ENCODE data around the gene PARD6G. TPM values are rescaled to one million over a fixed set of nuclear protein-coding genes. Genes with fewer than 3 reads are reported as not detected.

PARD6G gene
- total RNA-seq, 1 experiment from 2014 or later: 13.0 TPM

GRCh38 chr18:80119111-80119510 lies 128.2 kb downstream of the PARD6G start:
- Mint-ChIP-seq H3K9me3 (no peaks in the 10 kb centered on the region), H3K4me1 (peaks cover 77% of the 10 kb centered on the region), H3K27ac (peak overlapping the region; percentile 12; the same call in 1 of the 2 replicates), H3K4me3 (peak overlapping the region; percentile 4; the same call in 1 of the 2 replicates), H3K36me3 (peaks cover 41% of the 10 kb centered on the region), H3K27me3 (ENCODE audit: low read depth) (no peaks in the 10 kb centered on the region)
- ChIA-PET POLR2A (no interaction called here), CTCF (interaction anchor here (0.6 to 1.5 kb wide), 3 partner anchors 8 to 54 kb away, joined by 3 to 6 read pairs (median 3); no protein-coding TSS in a partner anchor)
- DNase-seq (ENCODE audit: low spot score) (no peak), ATAC-seq (peak; percentile 62)
- no peak for TF ChIP-seq NR2C2 (CRISPR knock-in tag; IDR thresholded peaks at IDR 0.05)
- TF ChIP-seq, protein P1, sequence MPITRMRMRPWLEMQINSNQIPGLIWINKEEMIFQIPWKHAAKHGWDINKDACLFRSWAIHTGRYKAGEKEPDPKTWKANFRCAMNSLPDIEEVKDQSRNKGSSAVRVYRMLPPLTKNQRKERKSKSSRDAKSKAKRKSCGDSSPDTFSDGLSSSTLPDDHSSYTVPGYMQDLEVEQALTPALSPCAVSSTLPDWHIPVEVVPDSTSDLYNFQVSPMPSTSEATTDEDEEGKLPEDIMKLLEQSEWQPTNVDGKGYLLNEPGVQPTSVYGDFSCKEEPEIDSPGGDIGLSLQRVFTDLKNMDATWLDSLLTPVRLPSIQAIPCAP (CRISPR knock-in tag; IDR thresholded peaks at IDR 0.05): no peak
- TF ChIP-seq, protein P2, sequence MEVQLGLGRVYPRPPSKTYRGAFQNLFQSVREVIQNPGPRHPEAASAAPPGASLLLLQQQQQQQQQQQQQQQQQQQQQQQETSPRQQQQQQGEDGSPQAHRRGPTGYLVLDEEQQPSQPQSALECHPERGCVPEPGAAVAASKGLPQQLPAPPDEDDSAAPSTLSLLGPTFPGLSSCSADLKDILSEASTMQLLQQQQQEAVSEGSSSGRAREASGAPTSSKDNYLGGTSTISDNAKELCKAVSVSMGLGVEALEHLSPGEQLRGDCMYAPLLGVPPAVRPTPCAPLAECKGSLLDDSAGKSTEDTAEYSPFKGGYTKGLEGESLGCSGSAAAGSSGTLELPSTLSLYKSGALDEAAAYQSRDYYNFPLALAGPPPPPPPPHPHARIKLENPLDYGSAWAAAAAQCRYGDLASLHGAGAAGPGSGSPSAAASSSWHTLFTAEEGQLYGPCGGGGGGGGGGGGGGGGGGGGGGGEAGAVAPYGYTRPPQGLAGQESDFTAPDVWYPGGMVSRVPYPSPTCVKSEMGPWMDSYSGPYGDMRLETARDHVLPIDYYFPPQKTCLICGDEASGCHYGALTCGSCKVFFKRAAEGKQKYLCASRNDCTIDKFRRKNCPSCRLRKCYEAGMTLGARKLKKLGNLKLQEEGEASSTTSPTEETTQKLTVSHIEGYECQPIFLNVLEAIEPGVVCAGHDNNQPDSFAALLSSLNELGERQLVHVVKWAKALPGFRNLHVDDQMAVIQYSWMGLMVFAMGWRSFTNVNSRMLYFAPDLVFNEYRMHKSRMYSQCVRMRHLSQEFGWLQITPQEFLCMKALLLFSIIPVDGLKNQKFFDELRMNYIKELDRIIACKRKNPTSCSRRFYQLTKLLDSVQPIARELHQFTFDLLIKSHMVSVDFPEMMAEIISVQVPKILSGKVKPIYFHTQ (CRISPR knock-in tag; IDR thresholded peaks at IDR 0.05): no peak
- TF ChIP-seq NFE2L1 (CRISPR knock-in tag; IDR thresholded peaks at IDR 0.05): no peak
- no peak for TF ChIP-seq ZNF396 (CRISPR knock-in tag; IDR thresholded peaks at IDR 0.05; ENCODE audit: borderline replicate concordance)
- TF ChIP-seq, protein P3, sequence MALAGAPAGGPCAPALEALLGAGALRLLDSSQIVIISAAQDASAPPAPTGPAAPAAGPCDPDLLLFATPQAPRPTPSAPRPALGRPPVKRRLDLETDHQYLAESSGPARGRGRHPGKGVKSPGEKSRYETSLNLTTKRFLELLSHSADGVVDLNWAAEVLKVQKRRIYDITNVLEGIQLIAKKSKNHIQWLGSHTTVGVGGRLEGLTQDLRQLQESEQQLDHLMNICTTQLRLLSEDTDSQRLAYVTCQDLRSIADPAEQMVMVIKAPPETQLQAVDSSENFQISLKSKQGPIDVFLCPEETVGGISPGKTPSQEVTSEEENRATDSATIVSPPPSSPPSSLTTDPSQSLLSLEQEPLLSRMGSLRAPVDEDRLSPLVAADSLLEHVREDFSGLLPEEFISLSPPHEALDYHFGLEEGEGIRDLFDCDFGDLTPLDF (CRISPR knock-in tag; IDR thresholded peaks at IDR 0.05): no peak
- TF ChIP-seq FOXP1 (CRISPR knock-in tag; IDR thresholded peaks at IDR 0.05; ENCODE audit: borderline replicate concordance): no peak
- TF ChIP-seq, protein P4, sequence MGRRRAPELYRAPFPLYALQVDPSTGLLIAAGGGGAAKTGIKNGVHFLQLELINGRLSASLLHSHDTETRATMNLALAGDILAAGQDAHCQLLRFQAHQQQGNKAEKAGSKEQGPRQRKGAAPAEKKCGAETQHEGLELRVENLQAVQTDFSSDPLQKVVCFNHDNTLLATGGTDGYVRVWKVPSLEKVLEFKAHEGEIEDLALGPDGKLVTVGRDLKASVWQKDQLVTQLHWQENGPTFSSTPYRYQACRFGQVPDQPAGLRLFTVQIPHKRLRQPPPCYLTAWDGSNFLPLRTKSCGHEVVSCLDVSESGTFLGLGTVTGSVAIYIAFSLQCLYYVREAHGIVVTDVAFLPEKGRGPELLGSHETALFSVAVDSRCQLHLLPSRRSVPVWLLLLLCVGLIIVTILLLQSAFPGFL (CRISPR knock-in tag; IDR thresholded peaks at IDR 0.05; ENCODE audit: borderline replicate concordance): no peak
- no peak for TF ChIP-seq ELF4 (CRISPR knock-in tag; IDR thresholded peaks at IDR 0.05; ENCODE audit: low read depth)
- TF ChIP-seq TEAD4 (CRISPR knock-in tag; IDR thresholded peaks at IDR 0.05): no peak
- TF ChIP-seq FOXP4 (CRISPR knock-in tag; IDR thresholded peaks at IDR 0.05): no peak
- no peak for TF ChIP-seq ZNF317 (CRISPR knock-in tag; IDR thresholded peaks at IDR 0.05; ENCODE audit: borderline replicate concordance, low read depth)
- no peak for TF ChIP-seq ATF1 (CRISPR knock-in tag; IDR thresholded peaks at IDR 0.05)
- TF ChIP-seq OVOL2 (CRISPR knock-in tag; IDR thresholded peaks at IDR 0.05; ENCODE audit: borderline replicate concordance): no peak
- TF ChIP-seq, protein P5, sequence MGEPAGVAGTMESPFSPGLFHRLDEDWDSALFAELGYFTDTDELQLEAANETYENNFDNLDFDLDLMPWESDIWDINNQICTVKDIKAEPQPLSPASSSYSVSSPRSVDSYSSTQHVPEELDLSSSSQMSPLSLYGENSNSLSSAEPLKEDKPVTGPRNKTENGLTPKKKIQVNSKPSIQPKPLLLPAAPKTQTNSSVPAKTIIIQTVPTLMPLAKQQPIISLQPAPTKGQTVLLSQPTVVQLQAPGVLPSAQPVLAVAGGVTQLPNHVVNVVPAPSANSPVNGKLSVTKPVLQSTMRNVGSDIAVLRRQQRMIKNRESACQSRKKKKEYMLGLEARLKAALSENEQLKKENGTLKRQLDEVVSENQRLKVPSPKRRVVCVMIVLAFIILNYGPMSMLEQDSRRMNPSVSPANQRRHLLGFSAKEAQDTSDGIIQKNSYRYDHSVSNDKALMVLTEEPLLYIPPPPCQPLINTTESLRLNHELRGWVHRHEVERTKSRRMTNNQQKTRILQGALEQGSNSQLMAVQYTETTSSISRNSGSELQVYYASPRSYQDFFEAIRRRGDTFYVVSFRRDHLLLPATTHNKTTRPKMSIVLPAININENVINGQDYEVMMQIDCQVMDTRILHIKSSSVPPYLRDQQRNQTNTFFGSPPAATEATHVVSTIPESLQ (CRISPR knock-in tag; IDR thresholded peaks at IDR 0.05): no peak

GRCh38 chr18:80115035-80115434 lies 132.3 kb downstream of the PARD6G start:
- H3K4me1 Mint-ChIP-seq: peaks cover 81% of the 10 kb centered on the region
- ATAC-seq: no peak

More at GRCh38 chr18:80115035-80115434, 132.3 kb downstream of the PARD6G start:
- DNase-seq (ENCODE audit: low spot score): no peak
- Mint-ChIP-seq H3K36me3 (peaks cover 32% of the 10 kb centered on the region), H3K9me3 (no peaks in the 10 kb centered on the region), H3K27me3 (ENCODE audit: low read depth) (no peaks in the 10 kb centered on the region), H3K27ac (no peak overlapping the region), H3K4me3 (no peak overlapping the region)
- TF ChIP-seq ZNF121 (CRISPR knock-in tag; IDR thresholded peaks at IDR 0.05): no peak
- TF ChIP-seq, protein P5 (CRISPR knock-in tag; IDR thresholded peaks at IDR 0.05): no peak
- no peak for TF ChIP-seq CREM (CRISPR knock-in tag; IDR thresholded peaks at IDR 0.05)
- no peak for TF ChIP-seq HMGXB4 (CRISPR knock-in tag; IDR thresholded peaks at IDR 0.05)
- TF ChIP-seq NFATC4 (CRISPR knock-in tag; IDR thresholded peaks at IDR 0.05): no peak
- POLR2A ChIA-PET: no interaction called here
- CTCF ChIA-PET: no interaction called here
